ENCODE measurements around the gene TMEM175. TPM values are rescaled to one million over a fixed set of nuclear protein-coding genes. Genes with fewer than 3 reads are reported as not detected.
"Not testable (repeated sequence)": the region's sequence is repeated elsewhere in the genome, so short reads cannot be mapped to it uniquely, and the experiment has no call there.

The TMEM175 gene
- total RNA-seq, 1 donor from 2014 or later = 56.5 TPM

GRCh38 chr4:929096-929765, 3.0 kb upstream of the TMEM175 start:
- intact Hi-C loops (cut with DNase I) = no loop called here
- H3K27ac ChIP-seq = no peak overlapping the region
- H3K4me1 ChIP-seq = peaks cover 67% of the 10 kb centered on the region
- H3K4me3 ChIP-seq = no peak overlapping the region
- H3K27me3 ChIP-seq = no peaks in the 10 kb centered on the region
- DNase-seq (ENCODE audit: extremely low spot score in 2 of 2) = no peak
- H3K9me3 ChIP-seq = no peaks in the 10 kb centered on the region
- no peak for TF ChIP-seq POLR2AphosphoS5 (IDR thresholded peaks at IDR 0.05; ENCODE audit: insufficient read depth in 1 of 2, low read depth in 1 of 2)
- no peak for TF ChIP-seq POLR2A (IDR thresholded peaks at IDR 0.05)
- no peak for TF ChIP-seq CTCF (IDR thresholded peaks at IDR 0.05)
- H3K36me3 ChIP-seq = no peaks in the 10 kb centered on the region

GRCh38 chr4:930028-930551, 2.2 kb upstream of the TMEM175 start:
- Histone ChIP-seq H3K27me3 (no peaks in the 10 kb centered on the region), H3K9me3 (no peaks in the 10 kb centered on the region), H3K4me1 (peaks cover 60% of the 10 kb centered on the region), H3K27ac (no peak overlapping the region), H3K4me3 (peak overlapping the region in 1 of 2 donors; percentile 93), H3K36me3 (no peaks in the 10 kb centered on the region)
- no peak for DNase-seq (ENCODE audit: extremely low spot score in 2 of 2)
- no peak for TF ChIP-seq CTCF (IDR thresholded peaks at IDR 0.05)
- TF ChIP-seq POLR2A (IDR thresholded peaks at IDR 0.05) = no peak
- no peak for TF ChIP-seq POLR2AphosphoS5 (IDR thresholded peaks at IDR 0.05; ENCODE audit: insufficient read depth in 1 of 2, low read depth in 1 of 2)
- intact Hi-C loops (cut with DNase I) = no loop called here

- no peak for DNase-seq (ENCODE audit: extremely low spot score in 2 of 2)
- peak overlapping the region; percentile 85 for H3K27ac ChIP-seq
- intact Hi-C loops (cut with DNase I) = no loop called here
These were observed 1.4 kb upstream of the TMEM175 start for GRCh38 chr4:930827-931193.

GRCh38 chr4:931194-931959, 883 bp upstream of the TMEM175 start:
- peak in 1 of 2 donors; percentile 91 for DNase-seq (ENCODE audit: extremely low spot score in 2 of 2)
- TF ChIP-seq POLR2A (IDR thresholded peaks at IDR 0.05) (no peak), CTCF (IDR thresholded peaks at IDR 0.05) (no peak), POLR2AphosphoS5 (IDR thresholded peaks at IDR 0.05; ENCODE audit: insufficient read depth in 1 of 2, low read depth in 1 of 2) (no peak)
- intact Hi-C loops (cut with DNase I) = no loop called here
- peak overlapping the region; percentile 84 to 93 for H3K4me3 ChIP-seq
- H3K4me1 ChIP-seq = peaks cover 47% of the 10 kb centered on the region
- H3K9me3 ChIP-seq = no peaks in the 10 kb centered on the region
- no peaks in the 10 kb centered on the region for H3K27me3 ChIP-seq
- H3K27ac ChIP-seq = peak overlapping the region; percentile 85
- no peaks in the 10 kb centered on the region for H3K36me3 ChIP-seq

More at GRCh38 chr4:930827-931193, 1.4 kb upstream of the TMEM175 start:
- Histone ChIP-seq H3K36me3 (no peaks in the 10 kb centered on the region), H3K4me3 (peak overlapping the region; percentile 84 to 93), H3K27me3 (no peaks in the 10 kb centered on the region), H3K4me1 (peaks cover 53% of the 10 kb centered on the region), H3K9me3 (no peaks in the 10 kb centered on the region)
- no peak for TF ChIP-seq POLR2A (IDR thresholded peaks at IDR 0.05)
- no peak for TF ChIP-seq POLR2AphosphoS5 (IDR thresholded peaks at IDR 0.05; ENCODE audit: insufficient read depth in 1 of 2, low read depth in 1 of 2)
- no peak for TF ChIP-seq CTCF (IDR thresholded peaks at IDR 0.05)

GRCh38 chr4:932713-933070, 432 bp downstream of the TMEM175 start:
- H3K4me3 ChIP-seq = peak overlapping the region; percentile 84 to 93
- H3K27ac ChIP-seq = peak overlapping the region; percentile 85
- H3K9me3 ChIP-seq = no peaks in the 10 kb centered on the region
- peaks cover 46% of the 10 kb centered on the region for H3K4me1 ChIP-seq
- H3K36me3 ChIP-seq = no peaks in the 10 kb centered on the region
- TF ChIP-seq POLR2AphosphoS5 (IDR thresholded peaks at IDR 0.05; ENCODE audit: insufficient read depth in 1 of 2, low read depth in 1 of 2) (no peak), POLR2A (IDR thresholded peaks at IDR 0.05) (no peak), CTCF (IDR thresholded peaks at IDR 0.05) (no peak)
- no peak for DNase-seq (ENCODE audit: extremely low spot score in 2 of 2)
- intact Hi-C loops (cut with DNase I) = no loop called here
- H3K27me3 ChIP-seq = no peaks in the 10 kb centered on the region

- H3K4me3 ChIP-seq; DNase-seq (ENCODE audit: extremely low spot score in 2 of 2); H3K27me3 ChIP-seq; H3K27ac ChIP-seq; H3K9me3 ChIP-seq; H3K4me1 ChIP-seq; intact Hi-C loops (cut with DNase I); H3K36me3 ChIP-seq: not testable (repeated sequence)
These were observed 7.2 kb downstream of the TMEM175 start for GRCh38 chr4:939508-939907.

All from vagina (tissue), 2 donors.